Mononuclear cell (primary cell): ENCODE data around the gene EPN3. TPM values are rescaled to one million over a fixed set of nuclear protein-coding genes. Genes with fewer than 3 reads are reported as not detected.

Experiments used
- H3K27me3 ChIP-seq: 2 replicates; pipeline ENCODE4 v1.6.0; 2011; ENCODE audit warnings: low read length, control low read depth; ENCODE audit not compliant: insufficient read depth
- H3K4me1 ChIP-seq: 2 replicates; pipeline ENCODE4 v1.5.1; 2011; ENCODE audit warnings: mild to moderate bottlenecking, low read length, control low read depth; ENCODE audit not compliant: insufficient read depth
- H3K4me3 ChIP-seq: 2 replicates; pipeline ENCODE4 v1.5.1; 2011; ENCODE audit warnings: mild to moderate bottlenecking, low read length, moderate library complexity
- H3K9me3 ChIP-seq: 2 replicates; pipeline ENCODE4 v1.5.1; 2011; ENCODE audit warnings: low read depth, mild to moderate bottlenecking, control low read depth, low read length
- total RNA-seq: library from RNA; depleted of rRNA; stranded (reverse); fragments of >200 nt; gene quantifications from one replicate; pipeline ENCODE4 v1.2.3, GENCODE V29; 2012

EPN3 gene
- total RNA-seq, 1 donor, result not detected

DNA sequence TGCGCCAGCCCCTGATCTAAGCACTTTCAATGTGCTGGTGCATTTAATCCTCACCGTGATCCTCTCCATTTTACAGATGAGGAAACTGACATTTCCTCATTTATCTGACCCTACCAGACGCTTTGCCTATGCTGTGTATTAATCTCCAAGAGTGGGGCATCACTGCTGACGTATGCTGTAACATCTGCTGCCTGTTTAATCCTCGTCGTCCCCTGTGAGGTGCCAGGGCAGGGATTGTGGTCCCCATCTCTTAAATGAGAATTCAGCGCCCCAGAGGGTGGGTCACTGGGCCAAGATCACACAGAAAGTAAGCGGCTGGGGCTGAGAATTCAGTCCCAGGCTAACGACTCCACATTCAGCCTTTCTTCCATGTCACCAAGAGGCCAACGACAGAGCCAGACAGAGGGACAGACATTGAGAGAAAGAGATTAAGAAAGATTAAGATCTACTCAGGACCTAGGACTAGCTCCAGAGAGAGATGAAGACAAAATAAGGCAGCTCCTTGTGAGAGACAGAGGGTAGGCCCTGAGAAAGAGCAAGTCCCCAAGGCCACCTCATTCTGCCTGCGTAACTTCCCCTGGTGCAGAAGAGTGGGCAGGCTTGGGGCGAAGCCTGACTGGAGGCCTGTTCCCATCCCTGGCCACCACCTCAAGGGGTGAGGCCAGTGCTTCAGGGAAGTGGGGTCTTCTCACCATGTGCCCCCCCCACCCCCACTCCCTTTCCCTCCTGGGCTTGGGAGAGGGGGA lies 41.5 kb downstream of the EPN3 start:
- Histone ChIP-seq H3K27me3 (no peaks in the 10 kb centered on the region), H3K9me3 (no peaks in the 10 kb centered on the region), H3K4me3 (no peak overlapping the region), H3K4me1 (no peaks in the 10 kb centered on the region)

DNA sequence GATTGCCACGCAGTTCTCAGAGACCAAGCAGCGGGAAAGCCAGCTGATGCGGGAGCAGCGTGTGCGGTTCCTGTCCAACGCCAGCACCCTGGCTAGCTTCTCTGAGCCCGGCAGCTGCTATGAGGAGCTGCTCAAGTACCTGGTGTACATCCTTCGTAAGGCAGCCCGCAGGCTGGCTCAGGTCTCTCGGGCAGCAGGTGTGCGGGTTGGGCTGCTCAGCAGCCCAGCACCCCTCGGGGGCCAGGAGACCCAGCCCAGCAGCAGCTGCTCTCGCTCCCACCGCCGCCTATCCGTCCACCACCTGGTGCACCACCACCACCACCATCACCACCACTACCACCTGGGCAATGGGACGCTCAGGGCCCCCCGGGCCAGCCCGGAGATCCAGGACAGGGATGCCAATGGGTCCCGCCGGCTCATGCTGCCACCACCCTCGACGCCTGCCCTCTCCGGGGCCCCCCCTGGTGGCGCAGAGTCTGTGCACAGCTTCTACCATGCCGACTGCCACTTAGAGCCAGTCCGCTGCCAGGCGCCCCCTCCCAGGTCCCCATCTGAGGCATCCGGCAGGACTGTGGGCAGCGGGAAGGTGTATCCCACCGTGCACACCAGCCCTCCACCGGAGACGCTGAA lies 43.2 kb downstream of the EPN3 start:
- Histone ChIP-seq H3K9me3 (no peaks in the 10 kb centered on the region), H3K4me1 (no peaks in the 10 kb centered on the region), H3K4me3 (no peak overlapping the region), H3K27me3 (no peaks in the 10 kb centered on the region)

DNA sequence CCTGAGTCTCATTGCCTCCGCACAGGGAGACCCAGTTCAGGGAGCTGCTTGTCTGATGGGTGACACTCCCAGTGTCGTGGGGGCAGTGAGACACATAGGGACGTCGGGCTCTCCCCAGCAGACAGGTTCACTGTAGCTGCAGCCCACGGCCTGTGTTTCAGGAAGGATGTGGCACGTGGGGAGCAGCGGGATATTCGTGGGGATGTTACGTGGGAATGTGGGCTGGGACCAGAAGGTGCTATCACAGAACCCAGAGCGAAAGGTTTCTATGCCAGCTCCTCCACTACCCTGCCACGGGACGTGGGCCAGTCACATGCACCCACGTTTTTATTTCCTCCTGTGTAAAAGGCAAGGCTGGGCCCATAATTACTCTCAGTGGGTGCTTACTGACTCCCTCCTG lies 44.3 kb downstream of the EPN3 start:
- Histone ChIP-seq H3K9me3 (no peaks in the 10 kb centered on the region), H3K27me3 (no peaks in the 10 kb centered on the region), H3K4me3 (no peak overlapping the region), H3K4me1 (no peaks in the 10 kb centered on the region)

DNA sequence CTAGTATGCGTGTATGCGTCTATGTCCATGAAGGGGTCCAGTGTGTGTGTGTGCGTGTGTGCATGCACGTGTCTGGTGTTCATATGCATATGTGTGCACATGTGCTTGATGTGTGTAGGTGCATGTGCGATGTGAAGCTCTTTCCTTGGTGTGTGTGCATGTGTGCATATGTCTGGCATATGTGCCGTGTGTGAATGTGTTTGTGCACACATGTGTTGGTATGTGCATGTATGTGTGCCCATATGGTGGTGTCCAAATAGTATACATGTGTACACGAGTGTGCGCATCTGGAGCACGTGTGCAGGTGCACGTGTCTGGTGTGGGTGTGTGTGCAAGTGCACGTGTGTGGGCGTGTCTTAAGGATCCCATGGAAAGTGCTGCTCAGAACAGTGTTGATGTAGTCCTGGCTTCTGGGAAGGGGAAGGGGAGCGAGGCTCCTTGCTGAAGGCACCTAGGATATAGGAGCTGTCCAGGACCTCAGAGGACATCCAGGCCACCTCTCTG lies 45.0 kb downstream of the EPN3 start:
- Histone ChIP-seq H3K27me3 (no peaks in the 10 kb centered on the region), H3K4me3 (no peak overlapping the region), H3K4me1 (no peaks in the 10 kb centered on the region), H3K9me3 (no peaks in the 10 kb centered on the region)

DNA sequence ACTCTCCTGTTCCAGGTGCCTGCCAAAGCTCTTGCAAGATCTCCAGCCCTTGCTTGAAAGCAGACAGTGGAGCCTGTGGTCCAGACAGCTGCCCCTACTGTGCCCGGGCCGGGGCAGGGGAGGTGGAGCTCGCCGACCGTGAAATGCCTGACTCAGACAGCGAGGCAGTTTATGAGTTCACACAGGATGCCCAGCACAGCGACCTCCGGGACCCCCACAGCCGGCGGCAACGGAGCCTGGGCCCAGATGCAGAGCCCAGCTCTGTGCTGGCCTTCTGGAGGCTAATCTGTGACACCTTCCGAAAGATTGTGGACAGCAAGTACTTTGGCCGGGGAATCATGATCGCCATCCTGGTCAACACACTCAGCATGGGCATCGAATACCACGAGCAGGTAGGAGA lies 45.6 kb downstream of the EPN3 start:
- Histone ChIP-seq H3K4me1 (no peaks in the 10 kb centered on the region), H3K9me3 (no peaks in the 10 kb centered on the region), H3K27me3 (no peaks in the 10 kb centered on the region), H3K4me3 (no peak overlapping the region)

DNA sequence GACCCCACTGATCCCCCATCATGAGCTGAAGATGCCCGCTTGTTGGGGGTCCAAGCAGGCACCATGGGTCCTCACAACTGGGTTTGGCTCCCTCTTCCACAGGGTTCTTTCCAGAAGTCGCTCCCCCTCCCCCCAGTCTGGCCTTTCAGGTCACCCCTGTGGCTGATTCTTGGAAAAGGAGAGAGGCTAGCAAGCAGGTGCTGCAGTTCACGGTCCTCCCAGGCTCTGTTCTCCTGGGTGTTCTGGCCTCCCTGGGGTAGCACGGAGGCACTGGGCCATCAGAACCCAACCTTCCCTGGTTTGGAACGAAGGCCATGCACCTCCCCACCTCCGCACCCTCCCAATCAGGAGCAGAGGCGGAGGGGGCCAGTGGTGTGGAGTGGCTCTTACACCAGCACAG lies 46.9 kb downstream of the EPN3 start:
- H3K9me3 ChIP-seq, result no peaks in the 10 kb centered on the region
- H3K4me1 ChIP-seq, result no peaks in the 10 kb centered on the region
- H3K4me3 ChIP-seq, result no peak overlapping the region
- no peaks in the 10 kb centered on the region for H3K27me3 ChIP-seq

DNA sequence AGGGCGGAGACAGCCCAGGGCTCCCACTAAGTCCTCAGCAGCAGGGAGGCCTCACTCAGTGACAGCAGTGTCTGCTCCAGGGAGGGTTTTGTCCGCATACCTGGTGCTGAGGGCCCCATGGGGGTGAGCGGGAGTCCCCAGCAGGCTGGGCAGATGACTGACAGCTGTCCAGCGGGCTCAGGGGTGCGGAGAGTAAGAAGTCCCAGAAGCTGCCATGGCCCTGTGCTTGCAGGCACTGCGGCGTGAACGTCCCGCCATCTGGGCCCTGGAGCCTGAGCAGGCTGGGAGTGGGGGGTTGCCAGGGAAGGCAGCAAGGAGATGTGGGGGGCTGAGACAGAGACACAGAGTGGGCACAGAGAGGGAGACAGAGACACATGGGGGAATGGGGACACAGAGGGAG lies 48.1 kb downstream of the EPN3 start:
- Histone ChIP-seq H3K4me1 (no peaks in the 10 kb centered on the region), H3K27me3 (no peaks in the 10 kb centered on the region), H3K4me3 (no peak overlapping the region), H3K9me3 (no peaks in the 10 kb centered on the region)

DNA sequence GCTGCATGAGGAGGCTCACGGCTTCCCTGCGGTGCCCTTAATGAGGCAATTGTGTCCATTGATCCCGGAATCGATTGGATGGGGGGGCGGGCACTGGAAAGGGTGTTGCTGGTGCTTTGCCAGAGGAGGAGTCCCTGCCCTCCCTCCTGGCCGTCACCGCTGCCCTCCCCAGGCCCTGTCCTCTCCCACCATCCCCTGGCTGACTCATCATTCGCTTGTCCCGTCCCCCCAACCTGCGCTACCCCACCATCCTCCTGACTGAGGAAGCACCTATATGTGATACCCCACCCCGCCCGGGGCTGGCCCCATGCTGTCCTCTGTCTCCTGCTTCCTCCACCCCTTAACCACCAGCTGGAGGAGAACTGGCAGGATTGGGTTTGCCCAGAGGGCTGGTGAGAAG lies 48.8 kb downstream of the EPN3 start:
- Histone ChIP-seq H3K4me3 (no peak overlapping the region), H3K4me1 (no peaks in the 10 kb centered on the region), H3K27me3 (no peaks in the 10 kb centered on the region), H3K9me3 (no peaks in the 10 kb centered on the region)

DNA sequence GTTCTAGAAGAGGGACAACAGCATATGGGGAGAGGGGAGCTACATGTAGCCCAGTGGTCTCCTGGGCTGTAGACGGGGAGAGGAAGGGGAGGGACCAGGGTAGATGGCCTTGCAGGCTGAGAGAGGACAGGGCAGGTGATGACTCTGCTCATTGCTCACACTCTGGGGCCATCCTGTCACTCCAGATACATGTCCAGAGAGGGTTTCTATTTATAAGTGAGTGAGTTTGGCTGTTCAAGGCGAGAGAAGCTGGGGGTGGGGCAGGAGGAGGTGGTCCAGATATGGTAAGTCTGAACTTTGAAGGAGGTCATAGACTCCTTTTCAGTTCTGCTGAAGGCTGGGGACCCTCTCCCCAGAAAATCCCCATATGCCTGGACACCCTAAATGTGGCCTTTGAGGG lies 50.2 kb downstream of the EPN3 start:
- no peaks in the 10 kb centered on the region for H3K27me3 ChIP-seq
- H3K9me3 ChIP-seq, result no peaks in the 10 kb centered on the region
- no peak overlapping the region for H3K4me3 ChIP-seq
- no peaks in the 10 kb centered on the region for H3K4me1 ChIP-seq

DNA sequence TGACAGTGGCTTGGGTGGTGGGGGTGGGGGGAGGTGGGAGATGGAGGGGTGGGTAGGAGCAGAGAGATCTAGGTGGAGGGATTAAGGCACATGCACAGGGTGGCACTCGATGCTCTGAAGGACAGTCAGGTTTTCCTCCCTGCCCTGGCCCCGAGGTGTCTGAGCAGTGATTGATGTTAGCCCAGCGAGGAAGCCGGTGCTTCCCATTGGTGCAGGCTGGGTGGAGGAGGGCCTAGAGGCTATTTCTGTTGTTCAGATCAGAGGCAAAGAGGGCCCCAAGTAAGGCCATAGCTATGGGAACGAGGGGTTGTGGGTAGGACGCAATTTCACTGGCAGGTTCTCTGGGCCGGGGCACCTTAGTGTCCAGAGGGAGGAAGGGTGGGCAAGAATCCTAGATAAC lies 51.1 kb downstream of the EPN3 start:
- H3K4me3 ChIP-seq, result no peak overlapping the region
- H3K27me3 ChIP-seq, result no peaks in the 10 kb centered on the region
- no peaks in the 10 kb centered on the region for H3K9me3 ChIP-seq
- H3K4me1 ChIP-seq, result no peaks in the 10 kb centered on the region

DNA sequence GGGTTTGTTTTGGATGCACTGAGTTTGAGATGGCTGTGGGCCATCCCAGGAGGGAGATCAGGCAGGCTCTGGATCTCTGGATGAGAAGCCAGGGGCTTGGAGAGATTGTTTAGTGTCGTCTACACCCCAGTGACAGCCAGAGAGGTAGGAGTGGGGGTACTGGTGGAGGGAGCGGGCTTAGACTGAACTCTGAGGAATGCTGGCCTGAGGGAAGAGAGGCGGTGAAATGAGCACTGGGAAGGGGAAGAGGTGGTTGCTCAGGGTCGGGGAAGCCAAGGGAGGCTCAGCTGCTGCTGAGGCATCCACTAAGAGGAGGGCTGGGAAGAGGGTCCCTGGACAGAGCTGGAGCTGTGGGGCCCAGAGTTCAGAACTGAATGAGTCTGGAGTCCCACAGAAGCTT lies 51.6 kb downstream of the EPN3 start:
- no peaks in the 10 kb centered on the region for H3K4me1 ChIP-seq
- H3K4me3 ChIP-seq, result no peak overlapping the region
- H3K9me3 ChIP-seq, result no peaks in the 10 kb centered on the region

DNA sequence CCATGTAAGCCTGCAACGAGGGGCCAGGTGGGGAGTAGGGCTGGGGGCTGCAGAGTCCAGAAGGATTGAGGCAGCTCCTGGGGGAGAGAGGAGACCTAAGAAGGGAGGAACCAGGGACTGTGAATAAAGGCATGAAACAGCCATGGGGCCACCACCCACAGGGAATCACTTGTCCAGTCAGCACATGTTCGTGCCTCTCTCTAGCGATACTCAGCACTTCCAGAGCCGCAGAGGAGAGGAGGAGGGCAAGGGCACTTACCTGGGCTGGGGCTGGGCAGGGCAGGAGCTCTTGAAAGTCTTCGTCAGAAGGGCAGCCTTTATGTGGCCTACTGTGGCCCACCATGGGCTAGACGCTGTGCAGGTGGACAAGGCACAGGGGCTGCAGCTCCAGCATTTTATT lies 52.2 kb downstream of the EPN3 start:
- Histone ChIP-seq H3K4me1 (no peaks in the 10 kb centered on the region), H3K4me3 (no peak overlapping the region), H3K27me3 (no peaks in the 10 kb centered on the region), H3K9me3 (no peaks in the 10 kb centered on the region)

More for the DNA sequence above, 51.6 kb downstream of the EPN3 start:
- H3K27me3 ChIP-seq, result no peaks in the 10 kb centered on the region

DNA sequence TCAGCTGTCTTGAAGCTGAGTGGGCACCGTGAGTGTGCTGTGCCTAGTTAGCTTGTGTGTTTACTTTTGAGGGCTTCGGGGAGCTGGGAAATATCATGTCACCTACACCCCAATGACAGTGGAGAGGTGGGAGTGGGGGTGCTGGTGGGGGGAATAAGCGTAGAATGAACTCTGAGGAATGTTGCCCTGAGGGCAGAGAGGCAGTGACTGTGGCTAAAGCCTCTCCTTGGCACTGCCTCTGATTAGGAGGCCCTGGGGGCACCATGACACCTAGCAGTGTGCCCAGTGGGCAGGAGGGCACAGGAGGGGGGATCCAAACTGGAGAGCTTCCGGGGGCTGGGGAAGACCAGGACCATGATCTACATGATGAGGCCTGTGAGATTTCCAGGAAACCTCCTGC lies 52.8 kb downstream of the EPN3 start:
- Histone ChIP-seq H3K27me3 (no peaks in the 10 kb centered on the region), H3K4me3 (no peak overlapping the region), H3K9me3 (no peaks in the 10 kb centered on the region), H3K4me1 (no peaks in the 10 kb centered on the region)

DNA sequence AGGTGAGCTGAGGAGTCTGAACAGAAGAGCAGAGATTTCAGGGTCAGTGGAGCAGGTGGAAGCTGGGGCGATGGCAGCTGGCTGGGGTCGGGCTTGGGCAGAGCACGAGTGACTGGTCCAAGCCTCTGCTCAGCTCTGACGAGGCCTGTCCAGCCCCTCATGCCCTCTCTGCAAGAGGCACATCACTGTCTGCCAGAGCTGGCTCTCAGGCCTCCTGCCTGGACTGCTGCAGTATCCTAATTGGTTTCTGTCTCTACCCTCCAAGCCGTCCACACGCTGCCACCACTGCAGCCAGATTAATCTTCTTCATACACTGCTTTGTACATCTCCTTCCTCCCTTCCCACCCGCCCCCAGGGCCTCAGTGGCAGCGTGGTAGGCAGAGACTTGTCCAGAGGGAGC lies 53.4 kb downstream of the EPN3 start:
- Histone ChIP-seq H3K9me3 (no peaks in the 10 kb centered on the region), H3K4me1 (no peaks in the 10 kb centered on the region), H3K27me3 (no peaks in the 10 kb centered on the region), H3K4me3 (no peak overlapping the region)

DNA sequence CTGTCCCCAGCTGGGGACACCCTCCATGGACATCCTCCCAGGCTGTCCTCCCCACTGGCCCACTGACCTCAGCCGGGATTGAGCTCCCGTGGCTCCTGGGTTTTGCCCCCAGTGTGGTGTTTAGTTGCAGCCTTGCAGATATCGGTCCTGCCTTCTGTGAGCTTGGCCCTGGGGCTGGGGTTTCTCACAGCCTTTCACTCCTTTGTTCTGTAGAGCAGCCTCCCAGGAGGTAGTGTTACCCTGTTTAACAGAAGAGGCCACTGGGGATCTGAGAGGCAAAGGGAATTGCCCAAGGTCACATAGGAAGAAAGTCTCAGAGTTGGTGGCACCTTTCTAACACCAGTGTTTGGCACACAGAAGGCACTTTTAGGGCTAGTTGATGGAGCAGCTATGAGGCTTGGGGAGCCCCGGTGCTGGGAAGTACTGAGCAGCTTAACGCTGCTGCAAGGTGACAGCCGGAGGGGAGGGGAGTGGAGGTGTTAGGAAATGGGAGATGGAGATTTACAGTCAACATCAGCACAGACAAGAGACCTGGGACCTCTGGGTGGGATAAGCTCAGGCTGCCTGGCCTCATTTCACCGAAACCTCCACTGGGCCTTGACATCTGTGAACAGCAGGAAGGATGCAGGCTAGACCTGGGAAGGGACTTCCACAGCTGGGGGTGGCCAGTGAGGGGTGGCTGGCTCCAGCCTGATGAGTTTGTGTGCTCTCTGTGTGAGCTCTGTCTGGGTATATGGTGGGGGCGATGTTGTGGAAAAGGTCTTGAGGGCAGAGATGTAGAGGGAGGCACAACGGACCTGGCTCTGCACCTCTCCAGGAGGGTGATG lies 54.1 kb downstream of the EPN3 start:
- Histone ChIP-seq H3K4me1 (no peaks in the 10 kb centered on the region), H3K27me3 (no peaks in the 10 kb centered on the region), H3K4me3 (no peak overlapping the region), H3K9me3 (no peaks in the 10 kb centered on the region)
